Osteoblast (primary cell): Measurements from ENCODE around the gene PTPRN2. TPM values are rescaled to one million over a fixed set of nuclear protein-coding genes. Genes with fewer than 3 reads are reported as not detected.

Experiments used
- DNase-seq: peaks from one replicate; pipeline ENCODE4 v3.0.0; 2011; ENCODE audit warnings: low spot score, mixed read lengths; ENCODE audit not compliant: insufficient read length; ENCODE audit errors: missing footprints
- H2AFZ ChIP-seq: 2 replicates; pipeline ENCODE4 v1.6.0; 2011; ENCODE audit warnings: mild to moderate bottlenecking, low read length
- H3K27ac ChIP-seq: 2 replicates; pipeline ENCODE4 v1.5.1; 2011; ENCODE audit warnings: mild to moderate bottlenecking, low read depth, low read length, moderate library complexity
- H3K27me3 ChIP-seq: 2 replicates; pipeline ENCODE4 v1.6.0; 2012; ENCODE audit warnings: mild to moderate bottlenecking, control low read depth, inconsistent platforms, low read length, moderate library complexity; ENCODE audit not compliant: insufficient read depth
- H3K36me3 ChIP-seq: 2 replicates; pipeline ENCODE4 v1.5.1; 2011; ENCODE audit warnings: mild to moderate bottlenecking, low read length, control low read depth, moderate library complexity; ENCODE audit not compliant: insufficient read depth
- H3K4me1 ChIP-seq: 2 replicates; pipeline ENCODE4 v1.5.1; 2011; ENCODE audit warnings: mild to moderate bottlenecking, low read length, control low read depth, moderate library complexity; ENCODE audit not compliant: insufficient read depth
- H3K4me2 ChIP-seq: 2 replicates; pipeline ENCODE4 v1.6.0; 2011; ENCODE audit warnings: mild to moderate bottlenecking, low read length; ENCODE audit not compliant: insufficient read depth
- H3K4me3 ChIP-seq: fragments of 200-600 bp; sonication (generic); 3 replicates; pipeline ENCODE4 v1.5.1; 2012; ENCODE audit warnings: mild to moderate bottlenecking, low read length, inconsistent platforms; ENCODE audit not compliant: insufficient read depth
- H3K79me2 ChIP-seq: 2 replicates; pipeline ENCODE4 v1.6.0; 2012; ENCODE audit warnings: mild to moderate bottlenecking, low read length, control low read depth, inconsistent platforms; ENCODE audit not compliant: insufficient read depth
- H3K9me3 ChIP-seq: 2 replicates; pipeline ENCODE4 v1.5.1; 2011; ENCODE audit warnings: low read depth, low read length, control low read depth
- H4K20me1 ChIP-seq: 2 replicates; pipeline ENCODE4 v1.6.0; 2012; ENCODE audit warnings: mild to moderate bottlenecking, low read length, control low read depth; ENCODE audit not compliant: insufficient read depth
- CTCF ChIP-seq: IDR thresholded peaks from 2 replicates; pipeline ENCODE4 v1.5.1; 2011; ENCODE audit warnings: mild to moderate bottlenecking, low read depth, low read length, moderate library complexity; ENCODE audit errors: extremely low read depth
- total RNA-seq: library from RNA; depleted of rRNA; stranded (reverse); fragments of >200 nt; gene quantifications from 2 replicates; pipeline ENCODE4 v1.2.3, GENCODE V29; 2012

Gene PTPRN2
- total RNA-seq, 1 donor, result 0.36 TPM

DNA sequence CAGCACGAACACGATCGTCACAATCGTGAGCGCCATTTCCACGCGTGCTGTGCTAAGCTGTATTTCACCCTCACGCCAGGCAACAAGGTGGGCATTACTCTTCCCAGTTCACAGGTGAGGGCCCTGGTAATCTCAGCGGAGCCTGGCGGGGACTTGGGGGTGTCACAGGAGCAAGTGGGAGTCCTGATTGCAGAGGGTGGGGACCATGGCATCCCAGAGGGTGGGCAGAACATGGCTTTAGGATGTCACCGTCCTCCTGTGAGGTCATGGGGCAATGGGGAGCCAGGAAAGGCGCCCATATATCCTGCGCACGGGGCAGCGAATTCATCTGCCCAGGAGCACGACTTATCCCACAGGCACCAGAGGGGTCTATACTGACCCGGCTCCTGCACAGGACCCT lies 761.1 kb downstream of the PTPRN2 start:
- H2AFZ ChIP-seq, result no peak overlapping the region
- DNase-seq, result no peak
- H3K4me3 ChIP-seq, result no peak overlapping the region
- no peaks in the 10 kb centered on the region for H3K36me3 ChIP-seq
- H4K20me1 ChIP-seq, result no peaks in the 10 kb centered on the region
- no peak overlapping the region for H3K4me2 ChIP-seq
- H3K79me2 ChIP-seq, result no peaks in the 10 kb centered on the region
- H3K4me1 ChIP-seq, result no peaks in the 10 kb centered on the region
- H3K27me3 ChIP-seq, result no peaks in the 10 kb centered on the region
- H3K9me3 ChIP-seq, result no peaks in the 10 kb centered on the region
- H3K27ac ChIP-seq, result no peak overlapping the region
- TF ChIP-seq CTCF, result no peak

DNA sequence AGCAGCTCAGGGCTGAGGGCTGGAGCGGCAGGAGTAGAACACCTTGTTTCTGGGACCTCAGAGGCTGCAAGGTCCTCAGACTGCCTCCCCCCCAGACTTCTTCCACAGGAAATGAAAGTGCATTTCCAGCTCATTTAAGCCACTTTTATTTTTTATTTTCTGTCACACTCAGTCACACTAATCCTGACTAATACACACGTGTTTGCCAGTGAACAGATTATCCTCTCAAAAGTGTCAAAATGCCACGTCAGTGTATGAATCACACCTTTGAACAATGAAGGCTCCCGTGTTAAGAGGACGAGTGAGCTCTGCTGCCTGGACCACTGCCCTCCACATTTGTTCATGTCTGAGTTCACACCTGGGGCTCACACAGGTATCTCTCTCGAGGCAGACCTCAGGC lies 762.3 kb downstream of the PTPRN2 start:
- TF ChIP-seq CTCF, result no peak
- Histone ChIP-seq H2AFZ (no peak overlapping the region), H4K20me1 (no peaks in the 10 kb centered on the region), H3K36me3 (no peaks in the 10 kb centered on the region), H3K79me2 (no peaks in the 10 kb centered on the region), H3K4me1 (no peaks in the 10 kb centered on the region), H3K4me2 (no peak overlapping the region), H3K9me3 (no peaks in the 10 kb centered on the region), H3K27me3 (no peaks in the 10 kb centered on the region), H3K27ac (no peak overlapping the region), H3K4me3 (no peak overlapping the region)
- no peak for DNase-seq

- Histone ChIP-seq H3K27me3 (no peaks in the 10 kb centered on the region), H3K4me3 (no peak overlapping the region), H4K20me1 (no peaks in the 10 kb centered on the region), H3K4me2 (no peak overlapping the region), H3K27ac (no peak overlapping the region), H3K36me3 (no peaks in the 10 kb centered on the region), H3K9me3 (no peaks in the 10 kb centered on the region), H2AFZ (no peak overlapping the region), H3K79me2 (no peaks in the 10 kb centered on the region), H3K4me1 (no peaks in the 10 kb centered on the region)
- no peak for DNase-seq
- no peak for TF ChIP-seq CTCF
Observed at GRCh38 chr7:157824819-157825121, 762.9 kb downstream of the PTPRN2 start.

DNA sequence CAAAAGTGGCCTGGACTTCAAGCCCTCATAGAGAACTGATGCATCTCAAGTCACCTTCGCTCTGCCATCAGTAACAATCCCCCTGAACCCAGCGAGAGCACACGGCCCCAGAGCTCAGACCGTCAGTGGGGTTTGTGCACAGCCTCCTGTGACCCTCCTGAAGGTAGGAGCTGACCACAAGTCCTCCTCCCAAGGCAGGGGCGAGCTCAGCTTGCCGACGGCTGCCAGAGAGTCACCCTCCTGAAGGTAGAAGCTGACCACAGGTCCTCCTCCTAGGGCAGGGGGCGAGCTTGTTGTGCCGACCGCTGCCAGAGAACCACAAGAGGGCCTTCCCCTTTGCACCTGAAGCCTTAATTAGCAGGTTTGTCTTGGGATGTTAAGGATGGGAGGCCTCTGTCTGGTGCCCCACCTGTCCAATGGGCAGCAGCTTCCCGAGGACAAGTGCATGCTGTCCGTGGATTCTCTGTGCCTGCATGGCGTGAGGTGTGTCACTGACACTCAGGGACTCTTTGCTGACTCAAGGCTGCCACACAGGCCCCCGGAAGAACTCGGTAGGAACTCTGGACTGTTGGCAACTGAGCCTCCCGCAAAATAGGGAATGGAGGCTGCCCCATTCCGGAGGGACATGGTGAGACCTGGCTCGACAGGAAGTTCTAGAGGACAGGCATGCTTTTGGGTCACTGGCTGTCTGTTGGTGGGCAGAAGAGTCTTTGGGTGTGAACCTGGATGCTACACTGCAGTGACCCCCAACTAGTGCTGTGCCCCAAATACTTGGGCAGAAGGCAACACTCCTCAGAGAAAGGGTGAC lies 763.4 kb downstream of the PTPRN2 start:
- no peak for DNase-seq
- no peaks in the 10 kb centered on the region for H4K20me1 ChIP-seq
- no peaks in the 10 kb centered on the region for H3K27me3 ChIP-seq
- no peak overlapping the region for H2AFZ ChIP-seq
- no peaks in the 10 kb centered on the region for H3K9me3 ChIP-seq
- H3K36me3 ChIP-seq, result no peaks in the 10 kb centered on the region
- no peak overlapping the region for H3K4me2 ChIP-seq
- H3K79me2 ChIP-seq, result no peaks in the 10 kb centered on the region
- no peak for TF ChIP-seq CTCF
- H3K27ac ChIP-seq, result no peak overlapping the region
- H3K4me3 ChIP-seq, result no peak overlapping the region
- H3K4me1 ChIP-seq, result no peaks in the 10 kb centered on the region
